K562 (cell line): ENCODE measurements around the gene SLC24A1. TPM values are rescaled to one million over a fixed set of nuclear protein-coding genes. Genes with fewer than 3 reads are reported as not detected.
A peak's percentile ranks its signal among the peaks of the same experiment; 100 is the strongest.

Experiments
- ATAC-seq: fragments of 200-7000 bp; cut with Tn5 transposase; 3 replicates; pipeline ENCODE4 v1.9.1; 2020; ENCODE audit warnings: moderate library complexity
- BruUV-seq: library from RNA; stranded (reverse); fragments of 400-500 nt; replicated peaks from 2 replicates; lab custom pipeline; 2021; lab: Mats Ljungman, UMichigan
- CTCF ChIA-PET: fragments of 300-600 bp; formaldehyde crosslinking; extraction: SDS; loops from one replicate; lab custom pipeline; 2021; ENCODE audit warnings: low intra/inter-chr PET ratio; lab: Yijun Ruan, JAX
- POLR2A ChIA-PET: fragments of 300-600, 350-650 bp; sonication (Branson Sonifier 250); formaldehyde crosslinking; extraction: SDS; loops from one replicate; lab custom pipeline; 2021; ENCODE audit warnings: antibody characterized with exemption, inconsistent platforms; lab: Yijun Ruan, JAX
- DNase-seq, 4 experiments: peaks; one replicate each; pipeline versions ENCODE4 v3.0.0 to v3.0.0-alpha.2; 2011 to 2018; ENCODE audit warnings: low spot score in 3 of 4, mixed read lengths in 3 of 4; ENCODE audit errors: extremely low read depth in 1 of 4
- FAIRE-seq: peaks from 2 replicates; lab custom pipeline; 2011; peaks lifted over from hg19 to GRCh38; lab: Jason Lieb, UNC
- H2AFZ ChIP-seq: 2 replicates; pipeline ENCODE4 v1.6.0; 2011; ENCODE audit warnings: low read depth, low read length, control low read depth, inconsistent platforms
- H3K27ac ChIP-seq: fragments of 200-600 bp; 3 replicates; pipeline ENCODE4 v1.8.0; 2011; ENCODE audit warnings: low read depth, mild to moderate bottlenecking, control low read depth, inconsistent platforms, low read length, moderate library complexity, mixed read lengths; ENCODE audit errors: extremely low read depth
- H3K27me3 ChIP-seq, 2 experiments: fragments of 300-600 bp in 1 of 2; 2 replicates in 1 of 2; 3 replicates in 1 of 2; pipeline versions ENCODE4 v1.6.0 to v1.8.0; 2011; ENCODE audit warnings: inconsistent platforms in 2 of 2, low read length in 2 of 2, mild to moderate bottlenecking in 1 of 2, mixed read lengths in 1 of 2, moderate library complexity in 1 of 2; ENCODE audit not compliant: control insufficient read depth in 2 of 2, insufficient read depth in 2 of 2
- H3K36me3 ChIP-seq: fragments of 300-600 bp; 3 replicates; pipeline ENCODE4 v1.8.0; 2011; ENCODE audit warnings: mild to moderate bottlenecking, low read length, inconsistent platforms; ENCODE audit not compliant: control insufficient read depth, insufficient read depth
- H3K4me1 ChIP-seq, 2 experiments: fragments of 200-600 bp in 1 of 2; replicated peaks in 1 of 2; 2 replicates in 1 of 2; 3 replicates in 1 of 2; pipeline versions ENCODE4 v1.5.1 to v1.8.0; 2011; ENCODE audit warnings: inconsistent platforms in 2 of 2, low read length in 2 of 2, mild to moderate bottlenecking in 1 of 2, mixed read lengths in 1 of 2, moderate library complexity in 1 of 2; ENCODE audit not compliant: control insufficient read depth in 2 of 2, insufficient read depth in 2 of 2
- H3K4me2 ChIP-seq: 2 replicates; pipeline ENCODE4 v1.6.1; 2011; ENCODE audit warnings: low read length, control low read depth, inconsistent platforms, mixed read lengths; ENCODE audit not compliant: insufficient read depth
- H3K4me3 ChIP-seq: fragments of 200-600 bp; sonication (generic), shearing (Covaris generic); 2 replicates; pipeline ENCODE4 v1.5.1; 2016; ENCODE audit warnings: control low read depth, inconsistent platforms
- H3K79me2 ChIP-seq: fragments of 200-600 bp; 3 replicates; pipeline ENCODE4 v1.8.0; 2011; ENCODE audit warnings: low read length, inconsistent platforms; ENCODE audit not compliant: control insufficient read depth, insufficient read depth
- H3K9ac ChIP-seq, 2 experiments: 2 replicates each; pipeline versions ENCODE4 v1.6.0 to v1.6.1; 2011; ENCODE audit warnings: low read depth in 2 of 2, low read length in 2 of 2, control low read depth in 1 of 2, inconsistent platforms in 1 of 2, mild to moderate bottlenecking in 1 of 2, mixed read lengths in 1 of 2; ENCODE audit not compliant: insufficient read depth in 1 of 2
- H3K9me1 ChIP-seq: one replicate; pipeline ENCODE4 v1.6.0; 2011; ENCODE audit warnings: inconsistent platforms, mild to moderate bottlenecking, low read length, moderate library complexity; ENCODE audit not compliant: control insufficient read depth, insufficient read depth
- H3K9me3 ChIP-seq: replicated peaks from 2 replicates; pipeline ENCODE4 v1.5.1; 2011; ENCODE audit warnings: low read depth, low read length, inconsistent platforms; ENCODE audit not compliant: control insufficient read depth, insufficient read depth
- H4K20me1 ChIP-seq: replicated peaks from 2 replicates; pipeline ENCODE4 v1.6.1; 2011; ENCODE audit warnings: low read length, inconsistent platforms, mixed read lengths; ENCODE audit not compliant: control insufficient read depth, insufficient read depth
- CCNT2 ChIP-seq: IDR thresholded peaks from 2 replicates; pipeline ENCODE4 v1.6.1; 2011; ENCODE audit warnings: borderline replicate concordance, low read depth, mild to moderate bottlenecking, moderate library complexity, mixed read lengths, low read length; ENCODE audit not compliant: insufficient read length; ENCODE audit errors: extremely low read depth
- CEBPB ChIP-seq: fragments of 450-650 bp; IDR thresholded peaks from 2 replicates; pipeline ENCODE4 v1.6.1; 2016; ENCODE audit warnings: missing genetic modification characterization, missing compliant biosample characterization
- CHCHD3 ChIP-seq: fragments of 250-450 bp; sonication (Bioruptor Pico); IDR thresholded peaks from 2 replicates; pipeline ENCODE4 v2.1.2; 2022; ENCODE audit warnings: mild to moderate bottlenecking
- ELF2 ChIP-seq: fragments of 250-450 bp; sonication (Bioruptor Pico); IDR thresholded peaks from 2 replicates; pipeline ENCODE4 v1.5.0; 2021; ENCODE audit warnings: mild to moderate bottlenecking
- GABPB1 ChIP-seq: sonication (generic); formaldehyde crosslinking; IDR thresholded peaks from 2 replicates; pipeline ENCODE4 v1.8.0; 2022; ENCODE audit warnings: mild to moderate bottlenecking, missing genetic modification reagents
- GABPB2 ChIP-seq: fragments of 250-450 bp; sonication (Bioruptor Pico); conservative IDR thresholded peaks from 2 replicates; pipeline ENCODE4 v1.5.1; 2021; ENCODE audit warnings: mild to moderate bottlenecking
- HLTF ChIP-seq: fragments of 450-650 bp; IDR thresholded peaks from 2 replicates; pipeline ENCODE4 v1.6.1; 2016
- MTA2 ChIP-seq: fragments of 450-650 bp; IDR thresholded peaks from 2 replicates; pipeline ENCODE4 v1.6.1; 2016; ENCODE audit warnings: low read depth
- MYBL2 ChIP-seq, 2 experiments: fragments of 450-650 bp in 1 of 2; sonication (generic) in 1 of 2; formaldehyde crosslinking in 1 of 2; IDR thresholded peaks; 2 replicates each; pipeline versions ENCODE4 v1.6.1 to v1.8.1; 2017 to 2022; ENCODE audit warnings: borderline replicate concordance in 1 of 2, inconsistent platforms in 1 of 2, low read depth in 1 of 2, mild to moderate bottlenecking in 1 of 2, missing genetic modification reagents in 1 of 2, moderate library complexity in 1 of 2
- NUFIP1 ChIP-seq: fragments of 450-650 bp; IDR thresholded peaks from 2 replicates; pipeline ENCODE4 v1.6.1; 2018; ENCODE audit not compliant: partially characterized antibody
- PML ChIP-seq: IDR thresholded peaks from 2 replicates; pipeline ENCODE4 v1.6.1; 2012; ENCODE audit warnings: low read length, inconsistent platforms
- RFX1 ChIP-seq: fragments of 450-650 bp; IDR thresholded peaks from 2 replicates; pipeline ENCODE4 v1.6.1; 2016; ENCODE audit warnings: mild to moderate bottlenecking, moderate library complexity
- ZEB2 ChIP-seq: fragments of 450-650 bp; IDR thresholded peaks from 2 replicates; pipeline ENCODE4 v1.6.1; 2016
- ZNF197 ChIP-seq: fragments of 200-800 bp; sonication (Bioruptor generic); IDR thresholded peaks from 2 replicates; pipeline ENCODE4 v1.6.1; 2016; ENCODE audit warnings: low read depth, missing genetic modification characterization, missing compliant biosample characterization
- ZNF324 ChIP-seq: fragments of 250-450 bp; sonication (Bioruptor Pico); IDR thresholded peaks from 2 replicates; pipeline ENCODE4 v1.4.0; 2020; ENCODE audit warnings: mild to moderate bottlenecking
- WGBS: fragments of 100-300 bp; shearing (Covaris generic); methylation state at CpG from one replicate; pipeline ENCODE4 v1.1.6; 2016; ENCODE audit warnings: low coverage, mixed read lengths; ENCODE audit not compliant: insufficient coverage; ENCODE audit errors: missing lambda C conversion rate; 5-methylcytosine and 5-hydroxymethylcytosine counted together
- in situ Hi-C: fragments of 300-500 bp; cut with MboI; formaldehyde crosslinking; loops from 4 replicates; pipeline ENCODE4 v1.15.0; 2018; ENCODE audit warnings: inconsistent platforms, mixed read lengths
- intact Hi-C: fragments of 100-400 bp; cut with micrococcal nuclease; formaldehyde crosslinking; loops from 2 replicates; pipeline ENCODE4 v1.14.2; 2022
- polyA plus RNA-seq, 8 experiments: library from polyadenylated mRNA; depleted of rRNA in 4 of 8; stranded (reverse) in 5 of 8; unstranded in 3 of 8; fragments of >200 nt; fragmentation: Nextera tagmentation in 2 of 8; fragmentation: Illumina TruSeq in 1 of 8; extraction: Ambion mirVana in 2 of 8; extraction: Trizol in 1 of 8; gene quantifications; 2 replicates each; pipeline versions ENCODE4 v1.2.1 to v1.2.3, GENCODE V29; 2011 to 2014; ENCODE audit warnings: inconsistent platforms in 1 of 8, missing spikeins in 1 of 8
- total RNA-seq, 7 experiments: library from RNA; depleted of rRNA in 6 of 7; stranded (reverse); fragments of >200 nt in 6 of 7; fragmentation: Illumina TruSeq in 2 of 7; extraction: Trizol in 2 of 7; gene quantifications; 2 replicates each; pipeline versions ENCODE4 v1.2.1 to v1.2.3, GENCODE V29; 2011 to 2021; ENCODE audit warnings: low replicate concordance in 1 of 7

SLC24A1 gene
- total and polyA plus RNA-seq, 9 of the 15 experiments (the other 6 are each of a cell fraction or from before 2014, with no cell fraction given), result 3.1 to 8.2 (median 5.5) TPM

DNA sequence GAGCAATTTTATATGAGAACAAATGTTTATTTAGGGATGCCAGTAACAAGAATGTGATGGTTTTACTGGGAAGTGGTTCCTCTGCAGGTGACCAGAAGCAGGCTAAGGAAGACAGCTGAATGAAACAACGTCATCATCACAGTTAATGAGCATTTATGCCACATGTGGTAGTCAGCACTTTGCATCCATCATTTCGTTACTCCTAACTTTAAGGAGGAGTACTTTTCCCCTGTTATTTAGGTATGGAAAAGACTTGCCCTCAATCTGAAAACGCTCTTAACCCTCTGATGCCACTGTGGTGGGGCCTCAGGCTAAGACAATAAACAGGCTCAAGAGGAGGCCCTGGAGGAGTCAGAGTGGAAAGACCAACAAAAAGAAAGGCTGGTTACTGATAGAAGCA, 42.0 kb upstream of the SLC24A1 start:
- BruUV-seq, result no TSS peak
- no peak for TF ChIP-seq MTA2
- TF ChIP-seq PML, result no peak
- TF ChIP-seq ZEB2, result no peak
- no peak for TF ChIP-seq GABPB2
- TF ChIP-seq CHCHD3 (CRISPR knock-in tag), result no peak
- TF ChIP-seq RFX1, result no peak
- no peak for TF ChIP-seq CCNT2
- TF ChIP-seq ZNF197 (CRISPR knock-in tag), result no peak
- TF ChIP-seq ZNF324 (CRISPR knock-in tag), result no peak
- no peak for TF ChIP-seq GABPB1 (CRISPR knock-in tag)
- no peak for TF ChIP-seq MYBL2 (IDR thresholded peaks at IDR 0.05; ENCODE audit: low read depth)
- TF ChIP-seq MYBL2 (CRISPR knock-in tag; IDR thresholded peaks at IDR 0.05; ENCODE audit: borderline replicate concordance), result no peak
- TF ChIP-seq CEBPB (tag), result no peak
- no peak for TF ChIP-seq HLTF
- no peak for TF ChIP-seq ELF2
- TF ChIP-seq NUFIP1, result no peak
- TF ChIP-seq, all 486 proteins: peak for 0
- no peak overlapping the region for H3K4me3 ChIP-seq
- FAIRE-seq (peak; percentile 37), DNase-seq (no peak), ATAC-seq (no peak)
- 81% methylated on average over 3 of the region's 3 CpGs for WGBS
- in situ Hi-C loops, result no loop called here
- no peaks in the 10 kb centered on the region for H3K27me3 ChIP-seq
- ChIA-PET POLR2A (interaction anchor here (0.6 to 2.5 kb wide), 6 partner anchors 8 to 291 kb away, joined by 3 to 12 read pairs (median 4); partner anchors contain the start of gene RNU5B-1), CTCF (no interaction called here)
- no peak overlapping the region for H3K9ac ChIP-seq
- H3K4me1 ChIP-seq, result no peaks in the 10 kb centered on the region
- no peaks in the 10 kb centered on the region for H4K20me1 ChIP-seq
- no peaks in the 10 kb centered on the region for H3K79me2 ChIP-seq
- no peaks in the 10 kb centered on the region for H3K9me3 ChIP-seq
- intact Hi-C loops, result loop anchor here (10.0 kb wide), 1 partner anchor 175 kb away; no protein-coding TSS in a partner anchor
- H3K9me1 ChIP-seq, result no peaks in the 10 kb centered on the region
- no peak overlapping the region for H2AFZ ChIP-seq
- H3K4me2 ChIP-seq, result no peak overlapping the region
- no peak overlapping the region for H3K27ac ChIP-seq
- H3K36me3 ChIP-seq, result peaks cover 88% of the 10 kb centered on the region
